Glutamatergic neuron (in vitro differentiated cells): Measurements from ENCODE around the gene CHDH. TPM values are rescaled to one million over a fixed set of nuclear protein-coding genes. Genes with fewer than 3 reads are reported as not detected.

Experiments used
- DNase-seq: peaks from one replicate; pipeline ENCODE4 v3.0.0; 2022
- H3K27ac Mint-ChIP-seq: one replicate; pipeline ENCODE4 v1.8.0; 2020; ENCODE audit warnings: mild to moderate bottlenecking, mixed read lengths, inconsistent platforms; ENCODE audit not compliant: unreplicated experiment
- H3K27me3 Mint-ChIP-seq: one replicate; pipeline ENCODE4 v1.8.0; 2020; ENCODE audit warnings: mild to moderate bottlenecking, moderate library complexity, mixed read lengths, inconsistent platforms; ENCODE audit not compliant: unreplicated experiment
- H3K36me3 Mint-ChIP-seq: one replicate; pipeline ENCODE4 v1.8.0; 2020; ENCODE audit warnings: mild to moderate bottlenecking, mixed read lengths, inconsistent platforms; ENCODE audit not compliant: unreplicated experiment
- H3K4me1 Mint-ChIP-seq: one replicate; pipeline ENCODE4 v1.8.0; 2020; ENCODE audit warnings: mild to moderate bottlenecking, low read depth, mixed read lengths, inconsistent platforms; ENCODE audit not compliant: unreplicated experiment
- H3K4me3 Mint-ChIP-seq: one replicate; pipeline ENCODE4 v1.8.0; 2020; ENCODE audit warnings: mild to moderate bottlenecking, mixed read lengths, inconsistent platforms; ENCODE audit not compliant: unreplicated experiment
- H3K9me3 Mint-ChIP-seq: one replicate; pipeline ENCODE4 v1.8.0; 2020; ENCODE audit warnings: mild to moderate bottlenecking, moderate library complexity, mixed read lengths, inconsistent platforms; ENCODE audit not compliant: unreplicated experiment
- CTCF ChIP-seq: fragments of 200-600 bp; sonication (generic); IDR thresholded peaks from one replicate; pipeline ENCODE4 v1.5.0; 2021; ENCODE audit not compliant: partially characterized antibody, unreplicated experiment
- total RNA-seq: library from RNA; stranded (reverse); fragmentation: NEBNext Ultra II Directional; extraction: Animal tissue kit (Norgen Biotek cat#: 25700); gene quantifications from one replicate; pipeline ENCODE4 v1.2.1, GENCODE V29; 2021; ENCODE audit not compliant: unreplicated experiment

The CHDH gene
- total RNA-seq, 1 donor from 2014 or later = 0.61 TPM

GRCh38 chr3:53850895-53851294 is 4.7 kb upstream of the CHDH start:
- no peaks in the 10 kb centered on the region for H3K4me1 Mint-ChIP-seq
- peaks cover 6% of the 10 kb centered on the region for H3K27me3 Mint-ChIP-seq
- peaks cover 3% of the 10 kb centered on the region for H3K9me3 Mint-ChIP-seq
- H3K27ac Mint-ChIP-seq = no peak overlapping the region
- no peak for TF ChIP-seq CTCF
- no peak overlapping the region for H3K4me3 Mint-ChIP-seq
- no peak for DNase-seq
- H3K36me3 Mint-ChIP-seq = no peaks in the 10 kb centered on the region

- H3K4me1 Mint-ChIP-seq = no peaks in the 10 kb centered on the region
These were observed 3.7 kb upstream of the CHDH start for GRCh38 chr3:53849916-53850315.

GRCh38 chr3:53846851-53847155 is 584 bp upstream of the CHDH start:
- no peak overlapping the region for H3K27ac Mint-ChIP-seq
- peaks cover 8% of the 10 kb centered on the region for H3K9me3 Mint-ChIP-seq
- no peak for DNase-seq
- no peak for TF ChIP-seq CTCF
- H3K27me3 Mint-ChIP-seq = peaks cover 19% of the 10 kb centered on the region
- H3K4me3 Mint-ChIP-seq = peak overlapping the region; percentile 69
- no peaks in the 10 kb centered on the region for H3K36me3 Mint-ChIP-seq
- peaks cover 22% of the 10 kb centered on the region for H3K4me1 Mint-ChIP-seq

More at GRCh38 chr3:53849916-53850315, 3.7 kb upstream of the CHDH start:
- Mint-ChIP-seq H3K4me3 (no peak overlapping the region), H3K27ac (no peak overlapping the region), H3K27me3 (peaks cover 8% of the 10 kb centered on the region), H3K36me3 (no peaks in the 10 kb centered on the region), H3K9me3 (peaks cover 5% of the 10 kb centered on the region)
- TF ChIP-seq CTCF = no peak
- DNase-seq = no peak

GRCh38 chr3:53845881-53846133 is 412 bp downstream of the CHDH start:
- Mint-ChIP-seq H3K27ac (no peak overlapping the region), H3K27me3 (peaks cover 19% of the 10 kb centered on the region), H3K36me3 (no peaks in the 10 kb centered on the region), H3K4me3 (peak overlapping the region; percentile 76), H3K9me3 (peaks cover 8% of the 10 kb centered on the region), H3K4me1 (peaks cover 22% of the 10 kb centered on the region)
- no peak for TF ChIP-seq CTCF
- no peak for DNase-seq

- Mint-ChIP-seq H3K27ac (no peak overlapping the region), H3K27me3 (peaks cover 19% of the 10 kb centered on the region), H3K4me1 (peaks cover 22% of the 10 kb centered on the region), H3K36me3 (no peaks in the 10 kb centered on the region), H3K4me3 (peak overlapping the region; percentile 76), H3K9me3 (peaks cover 8% of the 10 kb centered on the region)
- DNase-seq = peak; percentile 34
- TF ChIP-seq CTCF = no peak
These were observed 927 bp downstream of the CHDH start for GRCh38 chr3:53845103-53845880.
